Astrocyte (in vitro differentiated cells and primary cell): ENCODE measurements around the gene C10orf90.

ENCODE experiments used
- CTCF ChIP-seq: IDR thresholded peaks from 2 replicates; pipeline ENCODE4 v1.5.1; 2011; ENCODE audit warnings: low read depth, mild to moderate bottlenecking, inconsistent platforms, low read length, moderate library complexity; ENCODE audit not compliant: insufficient read depth
- EZH2 ChIP-seq: IDR thresholded peaks from 2 replicates; pipeline ENCODE4 v1.6.1; 2012; ENCODE audit warnings: mild to moderate bottlenecking, low read length, inconsistent platforms; ENCODE audit not compliant: insufficient read depth

- TF ChIP-seq CTCF (no peak), EZH2 (no peak)
Measured at GRCh38 chr10:126712681-126713080, 42.2 kb upstream of the C10orf90 start.
